Stimulated activated memory B cell treated with anti-CD40 and anti-IgM and Interleukin-4, amounts not matched to agents 10 μg/mL and 1 μg/mL and 100 μg/mL, for 72 hours (primary cell): Measurements from ENCODE around the gene THRSP.
A peak's percentile ranks its signal among the peaks of the same experiment; 100 is the strongest.
"Not testable (repeated sequence)": the region's sequence is repeated elsewhere in the genome, so short reads cannot be mapped to it uniquely, and the experiment has no call there.

Source experiments
- ATAC-seq: fragments of 150-1000 bp; cut with Tn5 transposase; 2 replicates; pipeline ENCODE4 v1.10.0; 2021
- H3K27ac Mint-ChIP-seq: one replicate; pipeline ENCODE4 v1.8.0; 2022; ENCODE audit warnings: mild to moderate bottlenecking, mixed read lengths
- H3K27me3 Mint-ChIP-seq: one replicate; pipeline ENCODE4 v1.8.0; 2022; ENCODE audit warnings: mixed read lengths
- H3K36me3 Mint-ChIP-seq: one replicate; pipeline ENCODE4 v1.8.0; 2022; ENCODE audit warnings: mixed read lengths
- H3K4me1 Mint-ChIP-seq: one replicate; pipeline ENCODE4 v1.8.0; 2022; ENCODE audit warnings: mixed read lengths
- H3K4me3 Mint-ChIP-seq: one replicate; pipeline ENCODE4 v1.8.0; 2022; ENCODE audit warnings: mild to moderate bottlenecking, moderate library complexity, mixed read lengths
- H3K9me3 Mint-ChIP-seq: one replicate; pipeline ENCODE4 v1.8.0; 2022; ENCODE audit warnings: mixed read lengths

Gene THRSP

DNA sequence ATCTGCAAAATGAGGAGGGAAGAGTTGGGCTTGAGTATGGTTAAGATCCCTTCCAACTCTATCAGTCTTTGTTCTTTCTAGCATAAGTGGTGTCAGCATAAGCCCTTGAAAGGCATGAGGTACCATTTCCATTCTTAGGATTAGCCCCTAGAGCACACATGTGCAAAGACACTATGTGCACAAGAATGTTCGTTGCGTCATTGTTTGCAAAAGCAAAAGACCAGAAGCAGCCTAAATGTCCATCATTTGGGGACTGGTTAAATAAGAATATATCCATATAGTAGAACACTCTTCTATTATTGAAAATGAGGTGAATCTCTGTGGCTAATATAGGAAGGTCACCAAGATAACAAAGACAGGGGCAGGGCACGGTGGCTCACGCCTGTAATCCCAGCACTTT lies 30.6 kb upstream of the THRSP start:
- Mint-ChIP-seq H3K4me1 (peaks cover 7% of the 10 kb centered on the region), H3K27me3 (no peaks in the 10 kb centered on the region), H3K4me3 (no peak overlapping the region), H3K27ac (no peak overlapping the region), H3K9me3 (no peaks in the 10 kb centered on the region), H3K36me3 (no peaks in the 10 kb centered on the region)
- no peak for ATAC-seq

DNA sequence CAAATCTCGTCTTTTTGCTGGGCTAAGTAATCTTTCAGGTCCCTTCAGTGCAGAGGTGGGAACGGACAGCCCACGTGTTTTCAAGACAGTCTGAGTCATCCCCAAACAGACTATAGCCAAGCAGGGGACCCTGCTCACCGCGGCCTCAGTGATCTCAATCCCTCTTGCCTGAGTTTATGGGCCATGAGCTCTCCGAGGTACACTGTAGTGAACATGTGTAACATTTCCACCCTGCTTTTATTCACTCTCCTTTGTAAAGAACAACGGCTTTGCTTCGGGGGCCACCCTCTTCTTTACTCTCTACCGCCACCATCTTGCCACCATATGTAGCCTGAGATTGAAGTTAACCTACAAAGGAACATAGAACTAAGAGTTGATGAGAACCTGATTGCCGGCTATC lies 29.0 kb upstream of the THRSP start:
- no peaks in the 10 kb centered on the region for H3K27me3 Mint-ChIP-seq
- ATAC-seq, result no peak
- H3K9me3 Mint-ChIP-seq, result no peaks in the 10 kb centered on the region
- H3K4me3 Mint-ChIP-seq, result no peak overlapping the region
- no peak overlapping the region for H3K27ac Mint-ChIP-seq
- peaks cover 8% of the 10 kb centered on the region for H3K4me1 Mint-ChIP-seq
- H3K36me3 Mint-ChIP-seq, result no peaks in the 10 kb centered on the region

DNA sequence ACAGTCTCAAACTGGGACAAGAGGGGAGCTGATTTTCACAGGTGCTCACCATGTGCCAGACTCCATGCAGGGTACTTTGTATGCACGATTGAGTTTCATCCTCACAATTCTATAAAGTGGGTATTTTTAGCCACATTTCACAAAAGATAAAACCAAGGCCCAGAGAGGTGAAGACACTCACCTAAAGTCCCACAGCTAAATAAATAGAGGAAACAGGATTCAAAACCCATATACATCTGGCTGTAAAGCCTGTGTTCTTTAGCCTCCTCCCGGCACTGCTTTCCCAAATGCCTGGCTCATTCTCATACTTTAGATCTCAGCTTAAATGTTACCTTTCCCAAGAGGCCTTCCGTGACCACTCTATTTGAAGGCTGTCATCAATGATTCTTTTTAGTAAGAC lies 27.3 kb upstream of the THRSP start:
- Mint-ChIP-seq H3K27me3 (no peaks in the 10 kb centered on the region), H3K9me3 (no peaks in the 10 kb centered on the region), H3K36me3 (no peaks in the 10 kb centered on the region), H3K27ac (no peak overlapping the region), H3K4me1 (peaks cover 17% of the 10 kb centered on the region), H3K4me3 (no peak overlapping the region)
- no peak for ATAC-seq

DNA sequence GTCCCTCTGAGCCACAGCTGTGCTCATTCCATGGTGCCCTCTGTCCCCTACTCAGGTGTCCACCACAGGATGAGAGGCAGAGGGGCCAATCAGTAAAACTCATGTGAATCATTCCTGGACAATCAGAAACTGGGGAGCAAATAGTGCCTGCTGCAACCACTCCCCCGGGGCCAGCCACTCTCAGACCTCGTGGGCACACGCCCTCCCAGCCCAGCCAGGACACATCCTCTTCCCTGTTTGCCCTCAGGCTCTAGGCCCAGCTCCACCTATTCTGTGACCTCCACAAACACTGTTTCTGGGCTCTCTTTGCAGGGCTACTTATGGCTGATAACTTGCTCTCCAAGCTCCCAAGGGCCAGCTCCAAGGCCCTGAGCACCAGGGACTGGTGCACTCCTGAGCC lies 26.6 kb upstream of the THRSP start:
- no peak for ATAC-seq
- Mint-ChIP-seq H3K27ac (no peak overlapping the region), H3K27me3 (no peaks in the 10 kb centered on the region), H3K9me3 (no peaks in the 10 kb centered on the region), H3K36me3 (no peaks in the 10 kb centered on the region), H3K4me3 (no peak overlapping the region), H3K4me1 (peaks cover 17% of the 10 kb centered on the region)

DNA sequence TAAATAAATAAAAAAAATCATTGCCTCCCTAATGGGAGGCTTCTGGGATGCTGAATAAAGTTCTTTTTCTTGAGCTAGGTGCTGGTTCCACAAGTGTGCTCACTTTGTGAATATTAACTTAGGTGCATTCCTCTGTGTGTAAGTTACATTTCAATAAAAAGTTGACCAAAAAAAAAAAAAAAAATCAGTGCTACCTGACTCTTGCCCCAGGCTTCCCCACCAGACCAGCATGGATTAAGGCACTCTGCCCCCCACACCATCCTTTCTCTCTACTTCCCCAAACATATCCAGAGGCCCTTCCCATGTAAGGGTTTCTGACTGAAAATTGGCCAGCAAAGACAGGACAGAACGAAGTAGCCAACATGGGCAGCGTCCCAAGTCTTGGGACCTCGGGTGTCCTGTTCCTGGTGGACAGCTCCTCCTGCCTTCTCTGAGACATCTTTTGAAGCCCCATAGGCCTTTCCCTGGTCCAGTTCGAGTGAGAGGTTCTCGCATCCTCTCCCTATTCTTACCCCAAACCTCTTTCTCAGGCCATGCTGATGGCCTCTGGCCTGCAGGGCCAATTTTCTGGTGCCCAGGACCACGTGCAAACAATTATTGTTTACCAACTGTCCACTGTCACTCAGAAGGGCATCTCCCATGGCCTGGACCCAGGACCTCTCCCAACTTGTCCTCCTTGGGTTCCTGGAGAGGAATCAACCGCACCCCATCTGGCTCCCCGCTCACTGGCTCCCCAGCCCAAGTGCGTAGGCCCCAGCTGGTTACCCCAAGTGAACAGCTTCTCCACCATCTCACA lies 25.6 kb upstream of the THRSP start:
- Mint-ChIP-seq H3K36me3 (no peaks in the 10 kb centered on the region), H3K27me3 (peaks cover under 1% of the 10 kb centered on the region), H3K4me3 (no peak overlapping the region), H3K27ac (no peak overlapping the region), H3K4me1 (peaks cover 17% of the 10 kb centered on the region), H3K9me3 (no peaks in the 10 kb centered on the region)
- no peak for ATAC-seq

DNA sequence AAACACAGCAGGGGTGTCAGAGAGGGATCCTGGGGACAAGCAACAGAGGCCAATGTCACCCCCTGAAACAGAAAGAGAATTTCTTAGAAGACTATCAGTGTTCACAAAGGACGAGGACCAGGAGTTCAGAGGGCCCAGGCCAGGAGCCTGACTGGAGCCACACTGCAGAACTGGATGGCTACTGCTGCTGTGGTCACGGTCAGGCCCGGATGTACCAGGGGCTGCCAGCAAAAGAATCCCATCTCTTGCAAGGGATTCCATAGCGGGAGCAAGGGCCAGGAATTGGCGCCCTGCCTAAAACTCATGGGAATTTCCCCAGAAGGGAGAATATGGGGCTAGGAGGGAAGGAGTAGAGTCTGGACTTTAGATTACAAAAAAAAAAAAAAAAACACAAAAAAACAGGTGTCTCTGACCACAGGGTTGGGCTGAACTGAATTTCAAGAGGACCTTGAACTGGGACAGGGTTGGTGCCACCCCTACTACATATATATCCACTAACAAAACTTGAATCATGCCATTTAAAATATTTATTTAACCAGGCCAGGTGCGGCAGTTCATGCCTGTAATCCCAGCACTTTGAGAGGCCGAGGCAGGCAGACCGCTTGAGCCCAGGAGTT lies 24.9 kb upstream of the THRSP start:
- ATAC-seq, result no peak
- Mint-ChIP-seq H3K36me3 (no peaks in the 10 kb centered on the region), H3K4me1 (peaks cover 17% of the 10 kb centered on the region), H3K27ac (no peak overlapping the region), H3K27me3 (peaks cover 8% of the 10 kb centered on the region), H3K4me3 (no peak overlapping the region), H3K9me3 (no peaks in the 10 kb centered on the region)

DNA sequence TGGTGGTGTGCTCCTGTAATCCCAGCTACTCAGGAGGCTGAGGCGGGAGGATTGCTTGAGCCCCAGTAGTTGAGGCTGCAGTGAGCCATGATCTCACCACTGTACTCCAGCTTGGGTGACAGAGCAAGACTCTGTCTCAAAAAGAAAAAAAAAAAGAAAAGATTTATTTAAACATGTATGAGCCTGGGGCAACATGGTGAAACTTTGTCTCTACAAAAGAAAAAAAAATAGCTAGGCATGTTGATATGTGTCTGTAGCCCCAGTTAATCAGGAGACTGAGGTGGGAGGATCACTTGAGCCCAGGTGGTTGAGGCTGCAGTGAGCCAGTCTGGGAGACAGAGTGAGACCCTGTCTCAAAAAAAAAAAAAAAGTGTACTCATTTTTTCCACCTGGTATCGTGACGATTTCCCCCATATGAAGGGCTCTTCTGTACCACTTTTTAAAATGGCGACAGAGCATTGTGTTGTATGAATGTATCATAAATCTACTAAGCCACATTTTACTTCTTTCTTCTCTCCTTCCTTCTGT lies 24.2 kb upstream of the THRSP start:
- H3K36me3 Mint-ChIP-seq, result no peaks in the 10 kb centered on the region
- H3K27me3 Mint-ChIP-seq, result peaks cover 14% of the 10 kb centered on the region
- ATAC-seq, result no peak
- no peak overlapping the region for H3K4me3 Mint-ChIP-seq
- peak overlapping the region; percentile 43 for H3K27ac Mint-ChIP-seq
- H3K4me1 Mint-ChIP-seq, result peaks cover 13% of the 10 kb centered on the region
- H3K9me3 Mint-ChIP-seq, result no peaks in the 10 kb centered on the region

DNA sequence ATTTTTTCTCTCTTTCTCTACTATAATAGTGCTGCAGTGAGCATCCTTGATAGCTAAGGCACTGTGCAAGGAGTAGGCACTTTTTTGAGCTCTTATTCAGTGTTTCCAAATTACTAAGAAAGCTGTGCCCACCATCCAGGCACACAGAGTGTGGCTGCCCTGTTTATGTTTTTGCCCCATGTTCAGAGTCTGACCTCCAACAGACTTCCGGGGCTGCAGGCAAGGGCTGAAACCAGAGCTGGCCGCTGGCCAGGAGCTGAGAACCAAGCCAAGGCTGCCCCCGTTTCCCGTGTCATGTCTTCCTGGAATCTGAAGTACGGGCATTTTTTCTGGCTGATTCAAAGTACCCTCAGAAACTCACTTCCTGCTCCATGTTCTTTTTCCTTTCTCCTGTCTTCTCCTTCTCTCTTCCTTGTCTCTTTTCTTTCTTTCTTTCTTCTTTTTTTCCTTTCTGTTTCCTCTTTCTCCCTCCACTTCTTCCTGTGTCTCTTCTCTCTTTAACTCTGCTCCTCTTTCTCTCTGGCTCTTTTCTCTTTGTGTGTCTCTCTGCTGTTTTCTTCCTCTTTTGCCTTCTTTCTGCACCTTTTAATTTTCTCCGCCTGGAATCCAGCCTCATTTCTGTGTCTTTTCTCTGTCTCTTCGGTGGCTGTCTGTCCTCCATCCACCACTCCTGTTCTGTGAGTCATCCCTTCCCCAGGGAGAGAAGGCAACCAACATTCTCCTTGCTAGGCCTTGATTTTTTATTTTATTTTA lies 23.6 kb upstream of the THRSP start:
- peaks cover 15% of the 10 kb centered on the region for H3K27me3 Mint-ChIP-seq
- H3K4me3 Mint-ChIP-seq, result peak overlapping the region; percentile 30
- H3K27ac Mint-ChIP-seq, result peak overlapping the region; percentile 43
- ATAC-seq, result no peak
- H3K4me1 Mint-ChIP-seq, result peaks cover 10% of the 10 kb centered on the region
- no peaks in the 10 kb centered on the region for H3K9me3 Mint-ChIP-seq
- no peaks in the 10 kb centered on the region for H3K36me3 Mint-ChIP-seq

DNA sequence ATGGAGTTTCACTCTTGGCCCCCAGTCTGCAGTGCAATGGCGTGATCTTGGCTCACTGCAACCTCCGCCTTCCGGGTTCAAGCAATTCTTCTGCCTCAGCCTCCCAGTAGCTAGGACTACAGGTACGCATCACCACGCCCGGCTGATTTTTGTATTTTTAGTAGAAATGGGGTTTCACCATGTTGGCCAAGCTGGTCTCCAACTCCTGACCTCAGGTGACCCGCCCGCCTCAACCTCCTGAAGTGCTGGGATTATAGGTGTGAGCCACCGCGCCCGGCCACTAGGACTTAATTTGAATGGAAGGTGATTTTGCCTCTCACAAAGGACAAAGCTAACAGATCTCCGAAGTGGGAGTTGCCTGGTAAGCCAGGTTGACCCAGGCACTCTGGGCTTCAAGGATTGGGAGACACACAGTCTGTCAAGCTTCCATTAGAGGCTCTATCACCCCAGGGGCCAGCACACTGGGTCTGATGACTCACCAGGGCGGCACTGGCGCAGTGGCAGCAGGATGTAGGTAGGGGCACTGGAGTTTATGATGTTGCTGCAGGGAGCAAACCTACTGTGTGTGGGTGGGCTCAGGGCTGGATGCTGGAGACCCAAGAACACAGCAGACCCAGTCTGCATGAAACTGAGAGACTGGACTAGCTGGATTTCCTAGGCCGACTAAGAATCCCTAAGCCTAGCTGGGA lies 22.8 kb upstream of the THRSP start:
- ATAC-seq, result no peak
- peaks cover 15% of the 10 kb centered on the region for H3K27me3 Mint-ChIP-seq
- no peaks in the 10 kb centered on the region for H3K9me3 Mint-ChIP-seq
- H3K4me3 Mint-ChIP-seq, result no peak overlapping the region
- H3K36me3 Mint-ChIP-seq, result no peaks in the 10 kb centered on the region
- H3K4me1 Mint-ChIP-seq, result peaks cover 15% of the 10 kb centered on the region
- peak overlapping the region; percentile 43 for H3K27ac Mint-ChIP-seq

DNA sequence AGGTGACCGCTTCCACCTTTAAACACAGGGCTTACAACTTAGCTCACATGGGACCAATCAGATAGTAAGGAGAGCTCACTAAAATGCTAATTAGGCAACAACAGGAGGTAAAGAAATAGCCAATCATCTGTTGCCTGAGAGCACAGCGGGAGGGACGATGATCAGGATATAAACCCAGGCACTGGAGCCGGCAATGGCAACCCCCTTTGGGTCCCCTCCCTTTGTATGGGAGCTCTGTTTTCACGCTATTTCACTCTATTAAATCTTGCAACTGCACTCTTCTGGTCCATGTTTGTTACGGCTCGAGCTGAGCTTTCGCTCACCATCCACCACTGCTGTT lies 22.3 kb upstream of the THRSP start:
- H3K27ac Mint-ChIP-seq, H3K9me3 Mint-ChIP-seq, H3K36me3 Mint-ChIP-seq, H3K4me3 Mint-ChIP-seq, ATAC-seq: not testable (repeated sequence)
- H3K27me3 Mint-ChIP-seq, result peaks cover 15% of the 10 kb centered on the region
- H3K4me1 Mint-ChIP-seq, result peaks cover 20% of the 10 kb centered on the region

DNA sequence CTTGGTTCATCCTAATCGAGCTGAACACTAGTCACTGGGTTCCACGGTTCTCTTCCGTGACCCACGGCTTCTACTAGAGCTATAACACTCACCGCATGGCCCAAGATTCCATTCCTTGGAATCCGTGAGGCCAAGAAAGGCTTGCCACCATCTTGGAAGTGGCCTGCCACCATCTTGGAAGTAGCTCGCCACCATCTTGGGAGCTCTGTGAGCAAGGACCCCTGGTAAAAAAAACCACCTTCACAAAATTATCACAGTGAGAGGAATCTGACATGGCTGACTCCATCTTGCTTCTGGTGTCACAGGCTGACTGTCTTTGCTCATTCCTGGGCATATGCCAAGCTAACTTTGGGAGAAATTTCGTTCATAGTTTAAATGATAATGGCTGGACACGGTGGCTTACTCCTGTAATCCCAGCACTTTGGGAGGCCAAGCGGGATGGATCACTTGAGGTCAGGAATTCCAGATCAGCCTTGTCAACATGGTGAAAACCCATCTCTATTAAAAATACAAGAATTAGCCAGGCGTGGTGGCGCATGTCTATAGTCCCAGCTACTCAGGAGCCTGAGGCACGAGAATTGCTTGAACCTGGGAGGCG lies 21.7 kb upstream of the THRSP start:
- ATAC-seq, result no peak
- Mint-ChIP-seq H3K27me3 (peaks cover 15% of the 10 kb centered on the region), H3K4me1 (peaks cover 22% of the 10 kb centered on the region), H3K9me3 (no peaks in the 10 kb centered on the region), H3K27ac (no peak overlapping the region), H3K4me3 (no peak overlapping the region), H3K36me3 (no peaks in the 10 kb centered on the region)

DNA sequence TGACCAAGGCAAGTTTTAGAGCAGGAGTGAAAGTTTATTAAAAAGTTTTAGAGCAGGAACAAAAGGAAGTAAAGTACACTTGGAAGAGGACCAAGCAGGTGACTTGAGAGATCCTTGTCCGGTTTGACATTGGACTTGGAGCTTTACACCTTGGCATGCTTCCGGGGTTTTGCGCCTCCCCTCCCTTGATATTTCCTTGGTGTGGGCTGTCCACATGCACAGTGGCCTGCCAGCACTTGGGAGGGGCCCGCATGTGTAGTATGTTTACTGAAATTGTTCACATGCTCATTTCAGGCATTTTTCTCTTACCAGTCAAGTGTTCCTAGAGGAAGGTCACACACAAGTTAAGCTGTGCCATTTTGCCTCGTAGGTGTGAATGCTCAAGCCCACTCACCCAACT lies 19.0 kb upstream of the THRSP start:
- H3K36me3 Mint-ChIP-seq, result no peaks in the 10 kb centered on the region
- ATAC-seq, result no peak
- no peak overlapping the region for H3K27ac Mint-ChIP-seq
- peaks cover 20% of the 10 kb centered on the region for H3K4me1 Mint-ChIP-seq
- H3K4me3 Mint-ChIP-seq, result no peak overlapping the region
- peaks cover 15% of the 10 kb centered on the region for H3K27me3 Mint-ChIP-seq
- H3K9me3 Mint-ChIP-seq, result no peaks in the 10 kb centered on the region

DNA sequence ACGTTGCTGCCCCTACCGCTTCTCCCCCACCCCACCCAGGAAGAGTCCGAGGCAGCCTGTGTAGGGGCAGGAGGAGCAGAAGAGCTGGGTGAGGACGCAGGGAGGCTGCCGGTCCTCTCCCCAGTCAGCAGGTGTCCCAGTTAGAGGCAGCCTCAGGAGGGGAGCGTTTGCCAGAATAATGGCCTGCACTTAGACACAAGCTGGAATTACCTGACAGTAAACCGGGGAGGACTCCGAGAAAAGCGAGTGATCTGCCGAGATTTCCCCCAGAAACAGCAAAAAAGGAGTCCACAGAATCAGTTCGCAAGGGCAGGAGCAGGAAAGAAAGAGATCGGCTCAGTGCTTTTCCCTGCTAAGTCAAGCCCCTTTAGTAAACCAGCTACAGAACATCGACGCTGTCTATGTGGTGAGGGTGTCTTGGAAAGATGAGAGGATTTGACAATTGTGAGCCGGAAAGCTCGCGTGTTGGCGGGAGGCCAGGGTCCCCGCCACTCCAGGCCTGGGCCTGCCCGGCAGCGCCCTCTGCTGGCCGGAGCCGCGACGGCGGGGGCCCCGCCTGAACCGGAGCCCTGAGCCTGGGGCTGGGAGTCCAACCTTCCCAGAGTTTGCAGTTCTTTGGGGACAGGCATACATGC lies 17.7 kb upstream of the THRSP start:
- no peaks in the 10 kb centered on the region for H3K9me3 Mint-ChIP-seq
- ATAC-seq, result peak; percentile 87
- peaks cover 15% of the 10 kb centered on the region for H3K27me3 Mint-ChIP-seq
- H3K4me3 Mint-ChIP-seq, result peak overlapping the region; percentile 64
- peak overlapping the region; percentile 14 for H3K27ac Mint-ChIP-seq
- H3K4me1 Mint-ChIP-seq, result peaks cover 12% of the 10 kb centered on the region
- no peaks in the 10 kb centered on the region for H3K36me3 Mint-ChIP-seq

DNA sequence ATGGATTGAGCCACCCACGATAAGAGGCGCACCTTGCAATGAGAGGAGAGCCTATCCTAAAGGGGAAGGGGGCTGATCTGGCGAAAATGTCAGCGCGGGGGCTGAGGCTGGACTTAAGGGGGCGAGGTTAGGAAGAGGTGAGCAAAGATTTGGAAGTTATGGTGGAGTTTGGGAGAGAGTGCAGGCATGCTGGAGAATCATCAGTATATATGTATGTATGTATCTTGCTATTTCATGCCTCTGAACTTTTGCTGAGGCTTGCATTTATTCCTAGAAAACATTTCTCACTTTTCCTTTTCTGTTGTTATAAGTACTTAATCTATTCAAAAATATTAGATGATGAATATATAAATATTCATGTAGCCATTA lies 17.2 kb upstream of the THRSP start:
- Mint-ChIP-seq H3K4me3 (no peak overlapping the region), H3K4me1 (peaks cover 12% of the 10 kb centered on the region), H3K9me3 (no peaks in the 10 kb centered on the region), H3K27me3 (peaks cover 15% of the 10 kb centered on the region), H3K36me3 (no peaks in the 10 kb centered on the region), H3K27ac (no peak overlapping the region)
- ATAC-seq, result no peak
